Gastrocnemius medialis (tissue), 4 donors: ENCODE measurements around the gene STRA6. TPM values are rescaled to one million over a fixed set of nuclear protein-coding genes. Genes with fewer than 3 reads are reported as not detected.

ENCODE experiments used
- ATAC-seq, 2 donors: fragments of 150-250 bp; one replicate each; pipeline ENCODE4 v1.9.1; 2016
- DNase-seq, 2 donors: peaks; one replicate each; pipeline ENCODE4 v3.0.0-alpha.2; 2019
- H3K27ac ChIP-seq, 4 donors: fragments of 200-600 bp; sonication (generic); 1 replicate in 1 of 4; 2 replicates in 3 of 4; pipeline ENCODE4 v1.5.1; 2016 to 2018; ENCODE audit warnings: mild to moderate bottlenecking in 2 of 4, moderate library complexity in 1 of 4
- H3K27me3 ChIP-seq, 3 donors: fragments of 200-600 bp; sonication (generic) in 2 of 3; 1 replicate in 1 of 3; 2 replicates in 2 of 3; pipeline versions ENCODE4 v1.5.1 to v1.6.0; 2016 to 2019; ENCODE audit warnings: mild to moderate bottlenecking in 1 of 3, moderate library complexity in 1 of 3
- H3K36me3 ChIP-seq, 2 donors: fragments of 200-600 bp; sonication (generic) in 1 of 2; one replicate each; pipeline ENCODE4 v1.5.1; 2017 to 2018
- H3K4me1 ChIP-seq, 2 donors: fragments of 200-600 bp; sonication (generic) in 1 of 2; one replicate each; pipeline ENCODE4 v1.5.1; 2016 to 2017; ENCODE audit warnings: mild to moderate bottlenecking in 2 of 2
- H3K4me3 ChIP-seq, 4 donors: fragments of 200-600 bp; sonication (generic) in 3 of 4; 1 replicate in 1 of 4; 2 replicates in 3 of 4; pipeline ENCODE4 v1.5.1; 2016 to 2019; ENCODE audit warnings: mild to moderate bottlenecking in 2 of 4
- H3K9me3 ChIP-seq, 3 donors: fragments of 200-600 bp; sonication (generic) in 2 of 3; 1 replicate in 1 of 3; 2 replicates in 2 of 3; pipeline ENCODE4 v1.5.1; 2016 to 2019
- CTCF ChIP-seq, 5 experiments: fragments of 450-650 bp in 3 of 5; fragments of 200-600 bp in 2 of 5; sonication (generic) in 2 of 5; IDR thresholded peaks in 4 of 5; conservative IDR thresholded peaks in 1 of 5; 1 replicate in 4 of 5; 2 replicates in 1 of 5; pipeline ENCODE4 v1.5.1; 2016 to 2019; ENCODE audit warnings: antibody characterized with exemption in 5 of 5, mild to moderate bottlenecking in 3 of 5, moderate library complexity in 3 of 5
- POLR2A ChIP-seq, 2 donors: fragments of 450-650 bp; IDR thresholded peaks; one replicate each; pipeline ENCODE4 v1.6.1; 2017; ENCODE audit warnings: antibody characterized with exemption in 2 of 2, mild to moderate bottlenecking in 2 of 2, moderate library complexity in 2 of 2
- in situ Hi-C, 4 donors: fragments of 200-750 bp; cut with MboI; loops; one replicate each; pipeline versions ENCODE4 v1.15.0 to v1.8.0; 2017; ENCODE audit warnings: low sequenced_read_pairs in 4 of 4
- intact Hi-C: fragments of 100-400 bp; cut with DNase I; formaldehyde crosslinking; loops from one replicate; pipeline ENCODE4 v1.15.1; 2023; ENCODE audit warnings: low total_unique reads
- total RNA-seq, 4 donors: library from RNA; depleted of rRNA; stranded (reverse); fragments of >200 nt; gene quantifications; one replicate each; pipeline versions ENCODE4 v1.1.0 to v1.2.3, GENCODE V29; 2016

The STRA6 gene
- total RNA-seq, 4 donors from 2014 or later = not detected

- Histone ChIP-seq H3K4me1 (no peaks in the 10 kb centered on the region), H3K27ac (no peak overlapping the region), H3K4me3 (no peak overlapping the region), H3K36me3 (no peaks in the 10 kb centered on the region), H3K9me3 (no peaks in the 10 kb centered on the region), H3K27me3 (no peaks in the 10 kb centered on the region)
- DNase-seq = no peak
- in situ Hi-C loops = no loop called here
- TF ChIP-seq POLR2A (IDR thresholded peaks at IDR 0.05) (no peak), CTCF (IDR thresholded peaks at IDR 0.05 in 4 of 5, conservative IDR thresholded peaks at IDR 0.05 in 1 of 5) (no peak)
- intact Hi-C loops = no loop called here
- no peak for ATAC-seq
Observed at GRCh38 chr15:74192751-74193150, 9.8 kb downstream of the STRA6 start.

- in situ Hi-C loops (no loop called here), intact Hi-C loops (no loop called here)
- Histone ChIP-seq H3K4me1 (no peaks in the 10 kb centered on the region), H3K36me3 (no peaks in the 10 kb centered on the region), H3K4me3 (no peak overlapping the region), H3K9me3 (no peaks in the 10 kb centered on the region), H3K27ac (no peak overlapping the region), H3K27me3 (no peaks in the 10 kb centered on the region)
- ATAC-seq (no peak), DNase-seq (no peak)
- TF ChIP-seq CTCF (IDR thresholded peaks at IDR 0.05 in 4 of 5, conservative IDR thresholded peaks at IDR 0.05 in 1 of 5) (no peak), POLR2A (IDR thresholded peaks at IDR 0.05) (no peak)
Observed at GRCh38 chr15:74191798-74192197, 10.8 kb downstream of the STRA6 start.

GRCh38 chr15:74188216-74188615 lies 14.4 kb downstream of the STRA6 start:
- no peak for DNase-seq
- intact Hi-C loops = no loop called here
- no peak for ATAC-seq

GRCh38 chr15:74185710-74186348 lies 16.8 kb downstream of the STRA6 start:
- DNase-seq (no peak), ATAC-seq (no peak)
- H3K4me3 ChIP-seq = no peak overlapping the region
- no peaks in the 10 kb centered on the region for H3K27me3 ChIP-seq
- intact Hi-C loops (no loop called here), in situ Hi-C loops (no loop called here)
- TF ChIP-seq POLR2A (IDR thresholded peaks at IDR 0.05) (no peak), CTCF (IDR thresholded peaks at IDR 0.05 in 4 of 5, conservative IDR thresholded peaks at IDR 0.05 in 1 of 5) (no peak)
- no peaks in the 10 kb centered on the region for H3K4me1 ChIP-seq
- no peaks in the 10 kb centered on the region for H3K9me3 ChIP-seq
- H3K27ac ChIP-seq = no peak overlapping the region
- no peaks in the 10 kb centered on the region for H3K36me3 ChIP-seq

More at GRCh38 chr15:74188216-74188615, 14.4 kb downstream of the STRA6 start:
- TF ChIP-seq POLR2A (IDR thresholded peaks at IDR 0.05) (no peak), CTCF (IDR thresholded peaks at IDR 0.05 in 4 of 5, conservative IDR thresholded peaks at IDR 0.05 in 1 of 5) (no peak)
- in situ Hi-C loops = no loop called here
- Histone ChIP-seq H3K9me3 (no peaks in the 10 kb centered on the region), H3K27ac (no peak overlapping the region), H3K4me3 (no peak overlapping the region), H3K36me3 (no peaks in the 10 kb centered on the region), H3K4me1 (no peaks in the 10 kb centered on the region), H3K27me3 (no peaks in the 10 kb centered on the region)

GRCh38 chr15:74184582-74185091 lies 17.9 kb downstream of the STRA6 start:
- intact Hi-C loops = no loop called here
- no peak for TF ChIP-seq POLR2A (IDR thresholded peaks at IDR 0.05)
- no peak for TF ChIP-seq CTCF (IDR thresholded peaks at IDR 0.05 in 4 of 5, conservative IDR thresholded peaks at IDR 0.05 in 1 of 5)
- ATAC-seq (no peak), DNase-seq (no peak)
- Histone ChIP-seq H3K4me1 (peaks cover 3 to 6% of the 10 kb centered on the region in 2 donors), H3K36me3 (no peaks in the 10 kb centered on the region), H3K27me3 (no peaks in the 10 kb centered on the region), H3K27ac (no peak overlapping the region), H3K9me3 (no peaks in the 10 kb centered on the region), H3K4me3 (no peak overlapping the region)
- in situ Hi-C loops = no loop called here
